Neuronal stem cell (in vitro differentiated cells): ENCODE data around the gene PRR29.

Experiments used
- DNase-seq: peaks from one replicate; pipeline ENCODE4 v3.0.0-alpha.2; 2013; ENCODE audit warnings: low spot score
- H2AFZ ChIP-seq: one replicate; pipeline ENCODE4 v1.6.1; 2013; ENCODE audit warnings: mild to moderate bottlenecking, low read length, inconsistent platforms
- H2AK5ac ChIP-seq: 2 replicates; pipeline ENCODE4 v1.6.1; 2013; ENCODE audit warnings: low read depth, mild to moderate bottlenecking, inconsistent platforms, low read length, moderate library complexity, mixed read lengths
- H2BK120ac ChIP-seq: 2 replicates; pipeline ENCODE4 v1.6.1; 2013; ENCODE audit warnings: low read depth, mild to moderate bottlenecking, inconsistent platforms, low read length, moderate library complexity, mixed read lengths
- H2BK12ac ChIP-seq: one replicate; pipeline ENCODE4 v1.6.1; 2013; ENCODE audit warnings: low read length, inconsistent platforms
- H2BK15ac ChIP-seq: 2 replicates; pipeline ENCODE4 v1.6.1; 2013; ENCODE audit warnings: mild to moderate bottlenecking, low read length, inconsistent platforms, mixed read lengths
- H2BK5ac ChIP-seq: one replicate; pipeline ENCODE4 v1.6.1; 2013; ENCODE audit warnings: inconsistent platforms, mild to moderate bottlenecking, low read length, moderate library complexity
- H3K14ac ChIP-seq: one replicate; pipeline ENCODE4 v1.6.1; 2013; ENCODE audit warnings: low read length, inconsistent platforms
- H3K18ac ChIP-seq: 2 replicates; pipeline ENCODE4 v1.6.1; 2013; ENCODE audit warnings: low read length, inconsistent platforms
- H3K23ac ChIP-seq: 2 replicates; pipeline ENCODE4 v1.6.1; 2013; ENCODE audit warnings: low read depth, mild to moderate bottlenecking, mixed read lengths, low read length, inconsistent platforms; ENCODE audit not compliant: poor library complexity
- H3K27ac ChIP-seq: replicated peaks from 3 replicates; pipeline ENCODE4 v1.5.1; 2013; ENCODE audit warnings: low read length, inconsistent platforms
- H3K27me3 ChIP-seq, 3 experiments: 2 replicates each; pipeline ENCODE4 v1.6.1; 2013; ENCODE audit warnings: low read length in 3 of 3, mild to moderate bottlenecking in 2 of 3, inconsistent platforms in 1 of 3, low read depth in 1 of 3, mixed read lengths in 1 of 3, moderate library complexity in 1 of 3; ENCODE audit not compliant: control insufficient read depth in 3 of 3, insufficient read depth in 3 of 3
- H3K36me3 ChIP-seq, 2 donors: replicated peaks in 1 of 2; 2 replicates each; pipeline ENCODE4 v1.6.1; 2013; ENCODE audit warnings: low read length in 2 of 2; ENCODE audit not compliant: control insufficient read depth in 2 of 2, insufficient read depth in 2 of 2
- H3K4ac ChIP-seq: 2 replicates; pipeline ENCODE4 v1.6.1; 2013; ENCODE audit warnings: inconsistent platforms, mild to moderate bottlenecking, low read length, moderate library complexity
- H3K4me1 ChIP-seq, 2 donors: 1 replicate in 1 of 2; 2 replicates in 1 of 2; pipeline ENCODE4 v1.6.1; 2013; ENCODE audit warnings: low read length in 2 of 2, low read depth in 1 of 2; ENCODE audit not compliant: control insufficient read depth in 2 of 2, insufficient read depth in 1 of 2
- H3K4me2 ChIP-seq: one replicate; pipeline ENCODE4 v1.6.1; 2013; ENCODE audit warnings: mild to moderate bottlenecking, low read length, inconsistent platforms; ENCODE audit not compliant: insufficient read depth, poor library complexity, severe bottlenecking
- H3K4me3 ChIP-seq, 2 donors: 2 replicates each; pipeline ENCODE4 v1.5.1; 2013; ENCODE audit warnings: low read length in 2 of 2, mild to moderate bottlenecking in 2 of 2, inconsistent platforms in 1 of 2, moderate library complexity in 1 of 2
- H3K79me1 ChIP-seq: one replicate; pipeline ENCODE4 v1.6.1; 2013; ENCODE audit warnings: low read depth, mild to moderate bottlenecking, inconsistent platforms, low read length, moderate library complexity
- H3K9ac ChIP-seq: one replicate; pipeline ENCODE4 v1.6.1; 2013; ENCODE audit warnings: mild to moderate bottlenecking, low read depth, low read length, inconsistent platforms; ENCODE audit not compliant: poor library complexity
- H3K9me3 ChIP-seq, 2 donors: replicated peaks in 1 of 2; 2 replicates each; pipeline versions ENCODE3 to v1.6.1; 2013; ENCODE audit warnings: low read length in 2 of 2, mild to moderate bottlenecking in 2 of 2, inconsistent platforms in 1 of 2, low read depth in 1 of 2, mixed read lengths in 1 of 2, moderate library complexity in 1 of 2; ENCODE audit not compliant: control insufficient read depth in 2 of 2, insufficient read depth in 1 of 2
- H4K8ac ChIP-seq: one replicate; pipeline ENCODE4 v1.6.1; 2013; ENCODE audit warnings: low read depth, mild to moderate bottlenecking, inconsistent platforms, low read length, moderate library complexity
- H4K91ac ChIP-seq: one replicate; pipeline ENCODE4 v1.6.1; 2013; ENCODE audit warnings: low read length, low read depth, mild to moderate bottlenecking, inconsistent platforms; ENCODE audit not compliant: poor library complexity
- whole genome bisulfite sequencing, 2 donors: extraction: QIAGEN DNeasy Blood & Tissue Kit; methylation state at CpG; one replicate each; pipeline ENCODE4 v1.1.7; 2013; ENCODE audit warnings: missing lambda C conversion rate in 2 of 2, mixed read lengths in 1 of 2; ENCODE audit not compliant: insufficient read length in 2 of 2, insufficient replicate concordance in 1 of 2; ENCODE audit errors: extremely low coverage in 2 of 2; 5-methylcytosine and 5-hydroxymethylcytosine counted together

Gene PRR29

GRCh38 chr17:63993368-63993985 lies 4.7 kb upstream of the PRR29 start:
- Histone ChIP-seq H2AK5ac (no peak overlapping the region), H2BK5ac (no peak overlapping the region), H3K14ac (no peak overlapping the region), H4K91ac (no peak overlapping the region), H3K18ac (no peak overlapping the region), H3K36me3 (no peaks in the 10 kb centered on the region), H3K4me2 (no peak overlapping the region), H2AFZ (no peak overlapping the region), H4K8ac (no peak overlapping the region), H2BK12ac (no peak overlapping the region), H3K4me3 (no peak overlapping the region), H3K9ac (no peak overlapping the region), H3K4ac (no peak overlapping the region), H3K27ac (no peak overlapping the region), H2BK120ac (no peak overlapping the region), H3K27me3 (peaks cover 0 to 42% (median 13%) of the 10 kb centered on the region in 3 experiments), H3K23ac (no peak overlapping the region), H3K4me1 (peaks cover 0 to 15% of the 10 kb centered on the region in 2 donors), H3K9me3 (no peaks in the 10 kb centered on the region), H2BK15ac (no peak overlapping the region), H3K79me1 (no peaks in the 10 kb centered on the region)
- WGBS, 2 donors = no CpG with 5 or more reads among the region's 3 CpGs
- DNase-seq = no peak

- no peak overlapping the region for H3K27ac ChIP-seq
- no peak overlapping the region for H3K4me2 ChIP-seq
- no peak overlapping the region for H3K4me3 ChIP-seq
- no peak overlapping the region for H2BK5ac ChIP-seq
- H3K4me1 ChIP-seq = peaks cover 0 to 8% of the 10 kb centered on the region in 2 donors
- H3K14ac ChIP-seq = no peak overlapping the region
- H3K9ac ChIP-seq = no peak overlapping the region
- no CpG with 5 or more reads among the region's 5 CpGs for WGBS, 2 donors
- H3K79me1 ChIP-seq = no peaks in the 10 kb centered on the region
- H2BK120ac ChIP-seq = peak overlapping the region; percentile 9
- H2BK15ac ChIP-seq = no peak overlapping the region
- no peak overlapping the region for H4K91ac ChIP-seq
- no peak overlapping the region for H3K18ac ChIP-seq
- no peaks in the 10 kb centered on the region for H3K36me3 ChIP-seq
- H2AK5ac ChIP-seq = peak overlapping the region; percentile 27
- no peak overlapping the region for H3K23ac ChIP-seq
- H4K8ac ChIP-seq = no peak overlapping the region
- no peak overlapping the region for H2AFZ ChIP-seq
- H2BK12ac ChIP-seq = no peak overlapping the region
- peaks cover 0 to 2% of the 10 kb centered on the region in 2 donors for H3K9me3 ChIP-seq
- peaks cover 0 to 38% (median 24%) of the 10 kb centered on the region in 3 experiments for H3K27me3 ChIP-seq
- no peak overlapping the region for H3K4ac ChIP-seq
- DNase-seq = no peak
Measured at GRCh38 chr17:63995626-63996025, 2.5 kb upstream of the PRR29 start.

GRCh38 chr17:63996430-63997182 lies 1.5 kb upstream of the PRR29 start:
- H2AK5ac ChIP-seq = no peak overlapping the region
- WGBS, 2 donors = no CpG with 5 or more reads among the region's 11 CpGs
- no peak overlapping the region for H3K18ac ChIP-seq
- no peak overlapping the region for H3K9ac ChIP-seq
- no peak overlapping the region for H3K4ac ChIP-seq
- no peak overlapping the region for H3K23ac ChIP-seq
- H4K8ac ChIP-seq = no peak overlapping the region
- H4K91ac ChIP-seq = no peak overlapping the region
- H3K4me1 ChIP-seq = peaks cover 0 to 6% of the 10 kb centered on the region in 2 donors
- no peak overlapping the region for H3K4me2 ChIP-seq
- no peak overlapping the region for H2AFZ ChIP-seq
- H3K27me3 ChIP-seq = peaks cover 0 to 38% (median 24%) of the 10 kb centered on the region in 3 experiments
- H2BK12ac ChIP-seq = no peak overlapping the region
- H3K27ac ChIP-seq = no peak overlapping the region
- no peaks in the 10 kb centered on the region for H3K79me1 ChIP-seq
- no peak overlapping the region for H2BK120ac ChIP-seq
- DNase-seq = no peak
- no peak overlapping the region for H2BK5ac ChIP-seq
- H2BK15ac ChIP-seq = no peak overlapping the region
- H3K36me3 ChIP-seq = no peaks in the 10 kb centered on the region
- peaks cover 0 to 2% of the 10 kb centered on the region in 2 donors for H3K9me3 ChIP-seq
- no peak overlapping the region for H3K4me3 ChIP-seq
- no peak overlapping the region for H3K14ac ChIP-seq

- Histone ChIP-seq H3K23ac (no peak overlapping the region), H3K18ac (no peak overlapping the region), H3K4ac (no peak overlapping the region), H3K9ac (no peak overlapping the region), H3K79me1 (no peaks in the 10 kb centered on the region), H4K91ac (no peak overlapping the region), H3K27ac (no peak overlapping the region), H2BK15ac (no peak overlapping the region), H2BK12ac (no peak overlapping the region), H2BK5ac (no peak overlapping the region), H3K14ac (no peak overlapping the region), H3K27me3 (peaks cover 0 to 30% (median 24%) of the 10 kb centered on the region in 3 experiments), H3K36me3 (no peaks in the 10 kb centered on the region), H2AK5ac (no peak overlapping the region), H3K9me3 (peaks cover 0 to 2% of the 10 kb centered on the region in 2 donors), H2AFZ (peak overlapping the region; percentile 99), H3K4me3 (peak overlapping the region; percentile 67 to 88), H2BK120ac (no peak overlapping the region), H4K8ac (no peak overlapping the region), H3K4me2 (peak overlapping the region; percentile 86), H3K4me1 (peaks cover 0 to 6% of the 10 kb centered on the region in 2 donors)
- DNase-seq = no peak
- WGBS, 2 donors = no CpG with 5 or more reads among the region's 19 CpGs
Measured at GRCh38 chr17:63997341-63998048, 656 bp upstream of the PRR29 start.
